ENCODE data around the gene PLA2R1. TPM values are rescaled to one million over a fixed set of nuclear protein-coding genes. Genes with fewer than 3 reads are reported as not detected.

PLA2R1 gene
- total RNA-seq, 1 donor from 2014 or later, result 0.34 TPM

- DNase-seq, result no peak
- Mint-ChIP-seq H3K27ac (ENCODE audit: unreplicated experiment) (no peak overlapping the region), H3K4me1 (ENCODE audit: low read depth, unreplicated experiment) (no peaks in the 10 kb centered on the region), H3K4me3 (ENCODE audit: unreplicated experiment) (no peak overlapping the region), H3K27me3 (ENCODE audit: unreplicated experiment) (no peaks in the 10 kb centered on the region), H3K9me3 (ENCODE audit: unreplicated experiment) (no peaks in the 10 kb centered on the region), H3K36me3 (ENCODE audit: unreplicated experiment) (no peaks in the 10 kb centered on the region)
- TF ChIP-seq CTCF (IDR thresholded peaks at IDR 0.05; ENCODE audit: partially characterized antibody, unreplicated experiment), result no peak
Measured at GRCh38 chr2:159960414-159960813, 102.0 kb downstream of the PLA2R1 start.

GRCh38 chr2:159959136-159959535 is 103.3 kb downstream of the PLA2R1 start:
- H3K9me3 Mint-ChIP-seq (ENCODE audit: unreplicated experiment), result no peaks in the 10 kb centered on the region
- no peak for TF ChIP-seq CTCF (IDR thresholded peaks at IDR 0.05; ENCODE audit: partially characterized antibody, unreplicated experiment)
- no peak overlapping the region for H3K4me3 Mint-ChIP-seq (ENCODE audit: unreplicated experiment)
- no peaks in the 10 kb centered on the region for H3K36me3 Mint-ChIP-seq (ENCODE audit: unreplicated experiment)
- no peaks in the 10 kb centered on the region for H3K4me1 Mint-ChIP-seq (ENCODE audit: low read depth, unreplicated experiment)
- H3K27me3 Mint-ChIP-seq (ENCODE audit: unreplicated experiment), result no peaks in the 10 kb centered on the region
- DNase-seq, result no peak
- H3K27ac Mint-ChIP-seq (ENCODE audit: unreplicated experiment), result no peak overlapping the region

GRCh38 chr2:159953136-159953823 is 109.1 kb downstream of the PLA2R1 start:
- peaks cover 4% of the 10 kb centered on the region for H3K27me3 Mint-ChIP-seq (ENCODE audit: unreplicated experiment)
- H3K9me3 Mint-ChIP-seq (ENCODE audit: unreplicated experiment), result no peaks in the 10 kb centered on the region
- no peak overlapping the region for H3K4me3 Mint-ChIP-seq (ENCODE audit: unreplicated experiment)
- no peaks in the 10 kb centered on the region for H3K4me1 Mint-ChIP-seq (ENCODE audit: low read depth, unreplicated experiment)
- TF ChIP-seq CTCF (IDR thresholded peaks at IDR 0.05; ENCODE audit: partially characterized antibody, unreplicated experiment), result no peak
- no peak for DNase-seq
- H3K27ac Mint-ChIP-seq (ENCODE audit: unreplicated experiment), result no peak overlapping the region
- H3K36me3 Mint-ChIP-seq (ENCODE audit: unreplicated experiment), result no peaks in the 10 kb centered on the region

- Mint-ChIP-seq H3K27me3 (ENCODE audit: unreplicated experiment) (no peaks in the 10 kb centered on the region), H3K27ac (ENCODE audit: unreplicated experiment) (no peak overlapping the region), H3K4me3 (ENCODE audit: unreplicated experiment) (no peak overlapping the region), H3K36me3 (ENCODE audit: unreplicated experiment) (no peaks in the 10 kb centered on the region), H3K9me3 (ENCODE audit: unreplicated experiment) (no peaks in the 10 kb centered on the region), H3K4me1 (ENCODE audit: low read depth, unreplicated experiment) (peaks cover 5% of the 10 kb centered on the region)
- no peak for DNase-seq
- TF ChIP-seq CTCF (IDR thresholded peaks at IDR 0.05; ENCODE audit: partially characterized antibody, unreplicated experiment), result no peak
Measured at GRCh38 chr2:159946326-159946999, 116.0 kb downstream of the PLA2R1 start.

GRCh38 chr2:159944874-159945273 is 117.5 kb downstream of the PLA2R1 start:
- TF ChIP-seq CTCF (IDR thresholded peaks at IDR 0.05; ENCODE audit: partially characterized antibody, unreplicated experiment), result no peak
- peaks cover 9% of the 10 kb centered on the region for H3K4me1 Mint-ChIP-seq (ENCODE audit: low read depth, unreplicated experiment)

More at GRCh38 chr2:159944874-159945273, 117.5 kb downstream of the PLA2R1 start:
- no peak overlapping the region for H3K4me3 Mint-ChIP-seq (ENCODE audit: unreplicated experiment)
- no peak overlapping the region for H3K27ac Mint-ChIP-seq (ENCODE audit: unreplicated experiment)
- no peaks in the 10 kb centered on the region for H3K9me3 Mint-ChIP-seq (ENCODE audit: unreplicated experiment)
- no peaks in the 10 kb centered on the region for H3K36me3 Mint-ChIP-seq (ENCODE audit: unreplicated experiment)
- no peak for DNase-seq
- no peaks in the 10 kb centered on the region for H3K27me3 Mint-ChIP-seq (ENCODE audit: unreplicated experiment)
